Neural cell (in vitro differentiated cells): Measurements from ENCODE around the gene HEXIM1. TPM values are rescaled to one million over a fixed set of nuclear protein-coding genes. Genes with fewer than 3 reads are reported as not detected.

ENCODE experiments used
- H2AFZ ChIP-seq: fragments of 200-600, 300-800 bp; sonication (generic), shearing (Covaris generic); 2 replicates; pipeline ENCODE4 v1.6.0; 2014; ENCODE audit warnings: low read depth, mild to moderate bottlenecking, antibody characterized with exemption, low read length, moderate library complexity
- H3F3A ChIP-seq: fragments of 200-600 bp; shearing (Covaris generic); 2 replicates; pipeline ENCODE4 v1.6.1; 2016; ENCODE audit warnings: mild to moderate bottlenecking, moderate library complexity, mixed read lengths, antibody characterized with exemption, low read length; ENCODE audit not compliant: insufficient read depth, poor library complexity, severe bottlenecking
- H3K27ac ChIP-seq: fragments of 200-600, 300-800 bp; sonication (generic), shearing (Covaris generic); 2 replicates; pipeline ENCODE4 v1.5.1; 2014; ENCODE audit warnings: mild to moderate bottlenecking, low read length, moderate library complexity
- H3K27me3 ChIP-seq: fragments of 300-800, 200-600 bp; sonication (generic), shearing (Covaris generic); 2 replicates; pipeline ENCODE4 v1.6.0; 2014; ENCODE audit warnings: mild to moderate bottlenecking, low read depth, low read length, moderate library complexity; ENCODE audit not compliant: insufficient read depth
- H3K36me3 ChIP-seq: fragments of 300-800, 200-600 bp; sonication (generic), shearing (Covaris generic); 2 replicates; pipeline ENCODE4 v1.5.1; 2014; ENCODE audit warnings: mild to moderate bottlenecking, antibody characterized with exemption, low read length, moderate library complexity; ENCODE audit not compliant: insufficient read depth
- H3K4me2 ChIP-seq: fragments of 300-800, 200-600 bp; sonication (generic), shearing (Covaris generic); 2 replicates; pipeline ENCODE4 v1.6.0; 2014; ENCODE audit warnings: mild to moderate bottlenecking, low read length
- H3K4me3 ChIP-seq: fragments of 300-800, 200-600 bp; sonication (generic), shearing (Covaris generic); 2 replicates; pipeline ENCODE4 v1.5.1; 2014; ENCODE audit warnings: mild to moderate bottlenecking, low read length, moderate library complexity
- H3K79me2 ChIP-seq: fragments of 200-600 bp; shearing (Covaris generic); replicated peaks from 2 replicates; pipeline ENCODE4 v1.6.0; 2014; ENCODE audit warnings: mild to moderate bottlenecking, low read length, moderate library complexity; ENCODE audit not compliant: insufficient read depth
- H3K9ac ChIP-seq: fragments of 300-800, 200-600 bp; sonication (generic), shearing (Covaris generic); 2 replicates; pipeline ENCODE4 v1.6.1; 2016; ENCODE audit warnings: mild to moderate bottlenecking, low read length, mixed read lengths
- H3K9me2 ChIP-seq: fragments of 200-600 bp; shearing (Covaris generic); 2 replicates; pipeline ENCODE4 v1.6.1; 2016; ENCODE audit warnings: mild to moderate bottlenecking, low read length, mixed read lengths; ENCODE audit not compliant: insufficient read depth
- H3K9me3 ChIP-seq: fragments of 200-600, 300-800 bp; sonication (generic), shearing (Covaris generic); 2 replicates; pipeline ENCODE4 v1.6.1; 2016; ENCODE audit warnings: mild to moderate bottlenecking, mixed run types, low read length, moderate library complexity, mixed read lengths
- H4K20me1 ChIP-seq: fragments of 200-600 bp; shearing (Covaris generic); 2 replicates; pipeline ENCODE4 v1.6.1; 2016; ENCODE audit warnings: mild to moderate bottlenecking, mixed run types; ENCODE audit not compliant: insufficient read depth
- EP300 ChIP-seq: fragments of 450-650 bp; conservative IDR thresholded peaks from 2 replicates; pipeline ENCODE4 v1.6.1; 2014; ENCODE audit warnings: antibody characterized with exemption, mild to moderate bottlenecking, moderate library complexity; ENCODE audit not compliant: poor library complexity, severe bottlenecking
- EZH2 ChIP-seq: fragments of 200-600, 300-800 bp; shearing (Covaris generic), sonication (generic); IDR thresholded peaks from 2 replicates; pipeline ENCODE4 v1.6.1; 2014; ENCODE audit warnings: antibody characterized with exemption, low read length, borderline replicate concordance, mild to moderate bottlenecking; ENCODE audit not compliant: insufficient read depth, poor library complexity, severe bottlenecking
- MXI1 ChIP-seq: fragments of 450-650 bp; conservative IDR thresholded peaks from 2 replicates; pipeline ENCODE4 v1.6.1; 2014; ENCODE audit warnings: antibody characterized with exemption, mild to moderate bottlenecking; ENCODE audit not compliant: poor library complexity, severe bottlenecking
- POLR2AphosphoS5 ChIP-seq: IDR thresholded peaks from 2 replicates; pipeline ENCODE4 v1.6.1; 2012
- RAD21 ChIP-seq: fragments of 450-650 bp; conservative IDR thresholded peaks from 2 replicates; pipeline ENCODE4 v1.6.1; 2014; ENCODE audit warnings: antibody characterized with exemption, mild to moderate bottlenecking, moderate library complexity
- SMC3 ChIP-seq: fragments of 450-650 bp; conservative IDR thresholded peaks from 2 replicates; pipeline ENCODE4 v1.6.1; 2014; ENCODE audit warnings: antibody characterized with exemption, mild to moderate bottlenecking, moderate library complexity; ENCODE audit not compliant: poor library complexity
- TAF1 ChIP-seq: IDR thresholded peaks from 2 replicates; pipeline ENCODE4 v1.6.1; 2012; ENCODE audit warnings: low read depth
- polyA plus RNA-seq: library from polyadenylated mRNA; depleted of rRNA; stranded (reverse); fragments of >200 nt; gene quantifications from 2 replicates; pipeline ENCODE4 v1.2.3, GENCODE V29; 2014
- TF ChIP-seq, protein P1 (sequence below): fragments of 450-650 bp; IDR thresholded peaks from 2 replicates; pipeline ENCODE4 v1.5.1; 2014; ENCODE audit warnings: antibody characterized with exemption, mild to moderate bottlenecking, moderate library complexity; ENCODE audit not compliant: poor library complexity, severe bottlenecking
- TF ChIP-seq, protein P2 (sequence below): IDR thresholded peaks from 2 replicates; pipeline ENCODE4 v1.6.1; 2012; ENCODE audit warnings: borderline replicate concordance

The HEXIM1 gene
- polyA plus RNA-seq, 1 donor from 2014 or later = 9.0 TPM

DNA sequence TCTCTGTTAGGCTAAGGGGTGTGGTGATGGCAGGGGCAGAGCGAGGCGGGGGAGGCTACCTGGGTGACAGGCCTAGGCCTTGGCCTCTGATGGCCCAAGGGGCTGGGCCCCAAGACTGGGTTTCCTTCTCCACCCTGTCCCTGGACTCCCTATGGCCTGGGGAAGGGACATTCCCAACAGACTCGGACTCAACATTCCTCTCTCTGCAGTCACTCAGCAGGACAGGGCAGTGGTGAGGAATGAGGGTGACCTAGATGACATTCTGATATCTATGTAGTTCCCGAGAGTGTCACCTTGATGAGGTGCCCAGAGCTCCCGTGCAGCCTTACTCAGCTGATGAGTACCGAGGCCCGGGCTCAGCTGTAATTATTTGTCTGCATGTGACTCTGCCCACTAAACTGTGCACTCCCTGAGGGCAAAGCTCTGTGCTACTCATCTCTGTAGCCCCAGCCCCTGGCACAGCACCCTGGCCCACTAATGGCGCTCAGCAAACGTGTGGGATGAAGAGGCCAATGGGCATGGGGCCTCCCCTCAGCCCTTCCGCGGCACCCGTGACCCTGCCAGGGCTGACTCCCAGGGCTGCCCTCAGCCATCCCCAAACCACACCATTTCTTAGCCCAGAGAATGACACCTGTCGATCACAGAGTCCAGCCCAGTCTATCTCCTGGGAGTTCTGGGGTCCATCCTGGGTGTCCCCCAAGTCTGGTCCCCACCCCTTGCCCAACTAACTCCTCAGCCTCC lies 18.2 kb upstream of the HEXIM1 start:
- no peak overlapping the region for H3K4me3 ChIP-seq
- TF ChIP-seq, protein P1, sequence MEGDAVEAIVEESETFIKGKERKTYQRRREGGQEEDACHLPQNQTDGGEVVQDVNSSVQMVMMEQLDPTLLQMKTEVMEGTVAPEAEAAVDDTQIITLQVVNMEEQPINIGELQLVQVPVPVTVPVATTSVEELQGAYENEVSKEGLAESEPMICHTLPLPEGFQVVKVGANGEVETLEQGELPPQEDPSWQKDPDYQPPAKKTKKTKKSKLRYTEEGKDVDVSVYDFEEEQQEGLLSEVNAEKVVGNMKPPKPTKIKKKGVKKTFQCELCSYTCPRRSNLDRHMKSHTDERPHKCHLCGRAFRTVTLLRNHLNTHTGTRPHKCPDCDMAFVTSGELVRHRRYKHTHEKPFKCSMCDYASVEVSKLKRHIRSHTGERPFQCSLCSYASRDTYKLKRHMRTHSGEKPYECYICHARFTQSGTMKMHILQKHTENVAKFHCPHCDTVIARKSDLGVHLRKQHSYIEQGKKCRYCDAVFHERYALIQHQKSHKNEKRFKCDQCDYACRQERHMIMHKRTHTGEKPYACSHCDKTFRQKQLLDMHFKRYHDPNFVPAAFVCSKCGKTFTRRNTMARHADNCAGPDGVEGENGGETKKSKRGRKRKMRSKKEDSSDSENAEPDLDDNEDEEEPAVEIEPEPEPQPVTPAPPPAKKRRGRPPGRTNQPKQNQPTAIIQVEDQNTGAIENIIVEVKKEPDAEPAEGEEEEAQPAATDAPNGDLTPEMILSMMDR = no peak
- TF ChIP-seq, protein P2, sequence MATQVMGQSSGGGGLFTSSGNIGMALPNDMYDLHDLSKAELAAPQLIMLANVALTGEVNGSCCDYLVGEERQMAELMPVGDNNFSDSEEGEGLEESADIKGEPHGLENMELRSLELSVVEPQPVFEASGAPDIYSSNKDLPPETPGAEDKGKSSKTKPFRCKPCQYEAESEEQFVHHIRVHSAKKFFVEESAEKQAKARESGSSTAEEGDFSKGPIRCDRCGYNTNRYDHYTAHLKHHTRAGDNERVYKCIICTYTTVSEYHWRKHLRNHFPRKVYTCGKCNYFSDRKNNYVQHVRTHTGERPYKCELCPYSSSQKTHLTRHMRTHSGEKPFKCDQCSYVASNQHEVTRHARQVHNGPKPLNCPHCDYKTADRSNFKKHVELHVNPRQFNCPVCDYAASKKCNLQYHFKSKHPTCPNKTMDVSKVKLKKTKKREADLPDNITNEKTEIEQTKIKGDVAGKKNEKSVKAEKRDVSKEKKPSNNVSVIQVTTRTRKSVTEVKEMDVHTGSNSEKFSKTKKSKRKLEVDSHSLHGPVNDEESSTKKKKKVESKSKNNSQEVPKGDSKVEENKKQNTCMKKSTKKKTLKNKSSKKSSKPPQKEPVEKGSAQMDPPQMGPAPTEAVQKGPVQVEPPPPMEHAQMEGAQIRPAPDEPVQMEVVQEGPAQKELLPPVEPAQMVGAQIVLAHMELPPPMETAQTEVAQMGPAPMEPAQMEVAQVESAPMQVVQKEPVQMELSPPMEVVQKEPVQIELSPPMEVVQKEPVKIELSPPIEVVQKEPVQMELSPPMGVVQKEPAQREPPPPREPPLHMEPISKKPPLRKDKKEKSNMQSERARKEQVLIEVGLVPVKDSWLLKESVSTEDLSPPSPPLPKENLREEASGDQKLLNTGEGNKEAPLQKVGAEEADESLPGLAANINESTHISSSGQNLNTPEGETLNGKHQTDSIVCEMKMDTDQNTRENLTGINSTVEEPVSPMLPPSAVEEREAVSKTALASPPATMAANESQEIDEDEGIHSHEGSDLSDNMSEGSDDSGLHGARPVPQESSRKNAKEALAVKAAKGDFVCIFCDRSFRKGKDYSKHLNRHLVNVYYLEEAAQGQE = no peak
- TF ChIP-seq SMC3 = no peak
- TF ChIP-seq TAF1 = no peak
- TF ChIP-seq EZH2 = no peak
- no peak for TF ChIP-seq RAD21
- no peak for TF ChIP-seq EP300
- no peak for TF ChIP-seq MXI1
- no peak for TF ChIP-seq POLR2AphosphoS5
- H3K27ac ChIP-seq = no peak overlapping the region
- no peaks in the 10 kb centered on the region for H3K9me2 ChIP-seq
- H2AFZ ChIP-seq = no peak overlapping the region
- H3K9me3 ChIP-seq = no peaks in the 10 kb centered on the region
- no peaks in the 10 kb centered on the region for H4K20me1 ChIP-seq
- H3K27me3 ChIP-seq = no peaks in the 10 kb centered on the region
- no peak overlapping the region for H3K9ac ChIP-seq
- no peak overlapping the region for H3K4me2 ChIP-seq
- H3F3A ChIP-seq = no peaks in the 10 kb centered on the region
- H3K79me2 ChIP-seq = no peaks in the 10 kb centered on the region
- no peaks in the 10 kb centered on the region for H3K36me3 ChIP-seq

DNA sequence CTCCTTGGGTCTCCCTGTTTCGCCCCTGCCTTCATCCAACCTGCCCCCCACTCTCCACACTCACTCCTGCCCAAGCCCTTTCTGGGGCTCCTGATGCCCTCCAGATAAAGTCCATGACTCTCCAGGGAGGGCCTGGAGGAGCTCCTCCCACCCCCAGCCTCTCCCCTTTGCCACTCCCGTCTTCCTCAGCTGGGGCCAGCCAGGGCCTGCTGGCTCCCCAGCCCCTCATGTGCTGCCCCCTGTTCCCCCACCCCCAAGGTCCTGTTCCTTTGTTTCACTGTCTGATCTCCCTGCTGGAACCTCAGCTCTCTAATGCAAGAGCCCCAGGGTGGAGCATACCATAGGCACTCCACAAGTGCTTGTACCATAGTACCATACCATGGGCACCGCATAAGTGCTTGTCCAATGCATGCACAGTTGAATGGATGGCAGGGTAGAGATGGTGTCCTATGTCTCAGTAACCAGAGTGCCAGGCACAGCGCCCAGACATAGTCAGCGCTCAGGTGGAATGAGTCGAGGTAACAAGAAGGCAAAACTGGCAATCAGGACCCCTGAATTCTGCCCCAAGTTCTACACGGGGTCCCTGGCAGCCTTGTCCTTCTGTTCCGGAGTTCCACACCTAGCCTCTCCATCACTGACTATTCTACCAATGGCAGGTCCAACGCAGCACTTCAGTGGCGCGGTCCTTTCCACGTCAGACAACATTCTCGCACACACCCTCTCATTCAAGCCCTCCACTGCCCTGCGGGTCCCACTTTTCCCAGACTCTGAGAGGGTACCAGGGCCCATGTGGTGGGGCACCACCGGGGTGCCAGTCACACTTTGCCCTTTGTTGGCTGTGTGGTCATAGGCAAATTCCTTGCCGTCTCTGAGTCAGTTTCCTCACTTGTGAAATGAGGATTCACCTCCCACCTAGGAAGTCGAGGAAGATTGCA lies 17.3 kb upstream of the HEXIM1 start:
- no peaks in the 10 kb centered on the region for H3K79me2 ChIP-seq
- H3K9ac ChIP-seq = no peak overlapping the region
- H3K27ac ChIP-seq = no peak overlapping the region
- no peak overlapping the region for H3K4me3 ChIP-seq
- H3K9me2 ChIP-seq = no peaks in the 10 kb centered on the region
- no peaks in the 10 kb centered on the region for H4K20me1 ChIP-seq
- no peaks in the 10 kb centered on the region for H3K9me3 ChIP-seq
- H3K4me2 ChIP-seq = no peak overlapping the region
- no peaks in the 10 kb centered on the region for H3F3A ChIP-seq
- no peak overlapping the region for H2AFZ ChIP-seq
- H3K27me3 ChIP-seq = no peaks in the 10 kb centered on the region
- no peaks in the 10 kb centered on the region for H3K36me3 ChIP-seq
- TF ChIP-seq, protein P1 = no peak
- TF ChIP-seq RAD21 = no peak
- TF ChIP-seq POLR2AphosphoS5 = no peak
- TF ChIP-seq EZH2 = no peak
- TF ChIP-seq EP300 = no peak
- TF ChIP-seq SMC3 = no peak
- TF ChIP-seq TAF1 = no peak
- TF ChIP-seq, protein P2 = no peak
- no peak for TF ChIP-seq MXI1
